Gastroesophageal sphincter (tissue), 3 donors: ENCODE data around the gene DISC1.

Source experiments
- CTCF ChIP-seq, 4 experiments: fragments of 200-600 bp in 2 of 4; fragments of 450-650 bp in 2 of 4; sonication (generic) in 1 of 4; IDR thresholded peaks; one replicate each; pipeline ENCODE4 v1.5.1; 2017 to 2019; ENCODE audit warnings: antibody characterized with exemption in 4 of 4, mild to moderate bottlenecking in 2 of 4, moderate library complexity in 2 of 4
- POLR2A ChIP-seq, 2 donors: fragments of 450-650 bp; IDR thresholded peaks; one replicate each; pipeline ENCODE4 v1.6.1; 2017; ENCODE audit warnings: antibody characterized with exemption in 2 of 2, mild to moderate bottlenecking in 2 of 2, moderate library complexity in 1 of 2

DNA sequence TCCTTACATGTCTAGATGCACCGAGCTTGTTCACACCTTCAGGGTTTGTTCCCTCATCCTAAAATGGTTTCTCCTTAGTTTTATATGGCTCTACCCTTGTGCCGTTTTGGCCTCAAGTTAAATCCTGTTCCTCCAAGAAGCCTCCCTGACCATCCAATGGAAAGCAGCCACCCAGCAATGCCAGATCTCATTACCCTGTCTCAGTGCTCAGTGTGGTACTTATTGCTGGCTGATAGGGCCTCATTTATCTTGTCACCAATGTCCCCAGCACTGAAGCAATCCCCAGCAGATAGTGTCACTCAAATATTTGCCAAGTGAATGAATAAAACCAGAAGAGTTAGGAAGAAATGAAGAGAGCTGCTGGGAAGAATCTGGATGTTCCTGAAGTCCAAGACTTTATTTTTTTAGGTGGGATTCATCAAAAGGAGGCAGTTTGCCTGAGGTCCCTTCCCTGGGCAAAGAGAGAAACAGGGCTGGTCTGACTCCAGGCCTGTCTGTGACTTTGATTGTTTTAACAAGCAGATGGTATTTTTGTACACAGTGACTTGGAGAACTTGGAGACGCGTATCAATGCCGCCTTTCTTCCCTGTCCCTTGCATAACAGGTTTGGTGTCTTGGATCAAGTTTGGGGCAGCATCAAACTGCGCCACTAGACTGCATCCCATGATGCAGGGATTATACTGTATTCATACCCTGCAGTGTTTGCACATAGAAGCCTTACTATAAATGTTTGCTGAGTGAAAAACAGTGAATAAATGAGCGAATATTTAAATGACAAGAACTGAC is 221.2 kb downstream of the DISC1 start:
- TF ChIP-seq CTCF (IDR thresholded peaks at IDR 0.05) (no peak), POLR2A (IDR thresholded peaks at IDR 0.05) (no peak)
